Glutamatergic neuron (in vitro differentiated cells): ENCODE measurements around the gene STARD10. TPM values are rescaled to one million over a fixed set of nuclear protein-coding genes. Genes with fewer than 3 reads are reported as not detected.

Source experiments
- DNase-seq: peaks from one replicate; pipeline ENCODE4 v3.0.0; 2022
- H3K27ac Mint-ChIP-seq: one replicate; pipeline ENCODE4 v1.8.0; 2020; ENCODE audit warnings: mild to moderate bottlenecking, mixed read lengths, inconsistent platforms; ENCODE audit not compliant: unreplicated experiment
- H3K27me3 Mint-ChIP-seq: one replicate; pipeline ENCODE4 v1.8.0; 2020; ENCODE audit warnings: mild to moderate bottlenecking, moderate library complexity, mixed read lengths, inconsistent platforms; ENCODE audit not compliant: unreplicated experiment
- H3K36me3 Mint-ChIP-seq: one replicate; pipeline ENCODE4 v1.8.0; 2020; ENCODE audit warnings: mild to moderate bottlenecking, mixed read lengths, inconsistent platforms; ENCODE audit not compliant: unreplicated experiment
- H3K4me1 Mint-ChIP-seq: one replicate; pipeline ENCODE4 v1.8.0; 2020; ENCODE audit warnings: mild to moderate bottlenecking, low read depth, mixed read lengths, inconsistent platforms; ENCODE audit not compliant: unreplicated experiment
- H3K4me3 Mint-ChIP-seq: one replicate; pipeline ENCODE4 v1.8.0; 2020; ENCODE audit warnings: mild to moderate bottlenecking, mixed read lengths, inconsistent platforms; ENCODE audit not compliant: unreplicated experiment
- H3K9me3 Mint-ChIP-seq: one replicate; pipeline ENCODE4 v1.8.0; 2020; ENCODE audit warnings: mild to moderate bottlenecking, moderate library complexity, mixed read lengths, inconsistent platforms; ENCODE audit not compliant: unreplicated experiment
- long read RNA-seq: library from polyadenylated mRNA; unstranded; transcript quantifications from one replicate; pipeline ENCODE4 v2.0.0, GENCODE V29; 2020; ENCODE audit not compliant: unreplicated experiment
- total RNA-seq: library from RNA; stranded (reverse); fragmentation: NEBNext Ultra II Directional; extraction: Animal tissue kit (Norgen Biotek cat#: 25700); gene quantifications from one replicate; pipeline ENCODE4 v1.2.1, GENCODE V29; 2021; ENCODE audit not compliant: unreplicated experiment
- TF ChIP-seq, protein P1 (sequence below): fragments of 200-600 bp; sonication (generic); IDR thresholded peaks from one replicate; pipeline ENCODE4 v1.5.0; 2021; ENCODE audit not compliant: partially characterized antibody, unreplicated experiment

Gene STARD10, protein sequence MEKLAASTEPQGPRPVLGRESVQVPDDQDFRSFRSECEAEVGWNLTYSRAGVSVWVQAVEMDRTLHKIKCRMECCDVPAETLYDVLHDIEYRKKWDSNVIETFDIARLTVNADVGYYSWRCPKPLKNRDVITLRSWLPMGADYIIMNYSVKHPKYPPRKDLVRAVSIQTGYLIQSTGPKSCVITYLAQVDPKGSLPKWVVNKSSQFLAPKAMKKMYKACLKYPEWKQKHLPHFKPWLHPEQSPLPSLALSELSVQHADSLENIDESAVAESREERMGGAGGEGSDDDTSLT
- 13.5 TPM for total RNA-seq
- long read RNA-seq, partial matches to known transcripts, result 0 of 9 reads
- long read RNA-seq, other reads (novel, unspliced or antisense), result 1 of 9 reads

GRCh38 chr11:72793425-72794367 is at the start of gene STARD10:
Gene STARD10 (minus strand): TSS chr11:72794047. CDS start chr11:72781181, 12,866 bp downstream.
- peak; percentile 95 for DNase-seq
- peak within 1 kb of the TSS; percentile 96 for H3K27ac Mint-ChIP-seq
- peaks cover 4% of the 10 kb centered on the region for H3K9me3 Mint-ChIP-seq
- no peaks in the 10 kb centered on the region for H3K27me3 Mint-ChIP-seq
- no peaks in the 10 kb centered on the region for H3K36me3 Mint-ChIP-seq
- H3K4me3 Mint-ChIP-seq, result peak within 1 kb of the TSS; percentile 99
- H3K4me1 Mint-ChIP-seq, result peaks cover 11% of the 10 kb centered on the region
- TF ChIP-seq, protein P1, sequence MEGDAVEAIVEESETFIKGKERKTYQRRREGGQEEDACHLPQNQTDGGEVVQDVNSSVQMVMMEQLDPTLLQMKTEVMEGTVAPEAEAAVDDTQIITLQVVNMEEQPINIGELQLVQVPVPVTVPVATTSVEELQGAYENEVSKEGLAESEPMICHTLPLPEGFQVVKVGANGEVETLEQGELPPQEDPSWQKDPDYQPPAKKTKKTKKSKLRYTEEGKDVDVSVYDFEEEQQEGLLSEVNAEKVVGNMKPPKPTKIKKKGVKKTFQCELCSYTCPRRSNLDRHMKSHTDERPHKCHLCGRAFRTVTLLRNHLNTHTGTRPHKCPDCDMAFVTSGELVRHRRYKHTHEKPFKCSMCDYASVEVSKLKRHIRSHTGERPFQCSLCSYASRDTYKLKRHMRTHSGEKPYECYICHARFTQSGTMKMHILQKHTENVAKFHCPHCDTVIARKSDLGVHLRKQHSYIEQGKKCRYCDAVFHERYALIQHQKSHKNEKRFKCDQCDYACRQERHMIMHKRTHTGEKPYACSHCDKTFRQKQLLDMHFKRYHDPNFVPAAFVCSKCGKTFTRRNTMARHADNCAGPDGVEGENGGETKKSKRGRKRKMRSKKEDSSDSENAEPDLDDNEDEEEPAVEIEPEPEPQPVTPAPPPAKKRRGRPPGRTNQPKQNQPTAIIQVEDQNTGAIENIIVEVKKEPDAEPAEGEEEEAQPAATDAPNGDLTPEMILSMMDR, result peak; percentile 99

- H3K4me1 Mint-ChIP-seq, result no peaks in the 10 kb centered on the region
- H3K27me3 Mint-ChIP-seq, result no peaks in the 10 kb centered on the region
- H3K9me3 Mint-ChIP-seq, result no peaks in the 10 kb centered on the region
- no peak for DNase-seq
- no peak overlapping the region for H3K27ac Mint-ChIP-seq
- H3K36me3 Mint-ChIP-seq, result no peaks in the 10 kb centered on the region
- TF ChIP-seq, protein P1, result no peak
- no peak overlapping the region for H3K4me3 Mint-ChIP-seq
Measured at GRCh38 chr11:72842653-72843330, 48.9 kb upstream of the STARD10 start.

- no peaks in the 10 kb centered on the region for H3K36me3 Mint-ChIP-seq
- no peaks in the 10 kb centered on the region for H3K27me3 Mint-ChIP-seq
- H3K4me1 Mint-ChIP-seq, result no peaks in the 10 kb centered on the region
- no peak overlapping the region for H3K4me3 Mint-ChIP-seq
- DNase-seq, result no peak
- no peaks in the 10 kb centered on the region for H3K9me3 Mint-ChIP-seq
- no peak overlapping the region for H3K27ac Mint-ChIP-seq
- TF ChIP-seq, protein P1, result no peak
Measured at GRCh38 chr11:72842126-72842525, 48.3 kb upstream of the STARD10 start.

- TF ChIP-seq, protein P1, result no peak
- DNase-seq, result no peak
- Mint-ChIP-seq H3K36me3 (no peaks in the 10 kb centered on the region), H3K27me3 (no peaks in the 10 kb centered on the region), H3K4me3 (no peak overlapping the region), H3K27ac (no peak overlapping the region), H3K4me1 (peaks cover under 1% of the 10 kb centered on the region), H3K9me3 (no peaks in the 10 kb centered on the region)
Measured at GRCh38 chr11:72841397-72841796, 47.5 kb upstream of the STARD10 start.
